ENCODE data around the gene QSOX2. TPM values are rescaled to one million over a fixed set of nuclear protein-coding genes. Genes with fewer than 3 reads are reported as not detected.

Gene QSOX2
- total RNA-seq, 6 donors from 2014 or later, result 6.9 to 14.8 (median 10.1) TPM

DNA sequence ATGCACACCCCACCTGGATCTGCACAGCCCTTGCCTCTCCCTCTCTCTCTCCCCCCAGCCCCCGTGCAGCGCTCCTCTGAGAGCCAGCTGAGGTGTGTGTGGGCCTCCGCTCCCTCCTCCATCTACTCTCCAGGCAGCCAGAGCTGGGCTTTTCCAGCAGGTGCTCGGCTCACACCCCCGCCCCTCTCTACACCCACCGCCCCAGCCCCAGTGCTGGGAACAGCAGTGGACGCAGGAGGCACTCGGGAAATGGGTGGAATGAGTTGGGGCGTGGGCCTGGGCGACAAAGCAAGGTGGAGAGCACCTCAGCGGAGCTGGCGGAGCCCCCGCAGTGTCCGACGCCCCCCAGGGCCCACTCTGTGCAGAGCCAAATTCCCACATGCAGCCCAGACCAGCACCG, 27.3 kb downstream of the QSOX2 start:
- H3K36me3 ChIP-seq, result peaks cover 15 to 85% (median 61%) of the 10 kb centered on the region in 4 donors
- H3K9me3 ChIP-seq, result peaks cover 0 to 10% (median 4%) of the 10 kb centered on the region in 4 donors
- no peak for TF ChIP-seq EP300 (IDR thresholded peaks at IDR 0.05)
- H3K4me3 ChIP-seq, result no peak overlapping the region
- no peaks in the 10 kb centered on the region for H3K27me3 ChIP-seq
- WGBS, 2 donors, result 94 to 97% methylated on average over 5 to 15 of the region's 16 CpGs
- ATAC-seq (ENCODE audit: low FRiP score in 2 of 2) (peak in 1 of 2 donors; percentile 5), DNase-seq (peak in 1 of 2 donors; percentile 61)
- no peaks in the 10 kb centered on the region for H3K4me1 ChIP-seq
- no peak overlapping the region for H3K27ac ChIP-seq

DNA sequence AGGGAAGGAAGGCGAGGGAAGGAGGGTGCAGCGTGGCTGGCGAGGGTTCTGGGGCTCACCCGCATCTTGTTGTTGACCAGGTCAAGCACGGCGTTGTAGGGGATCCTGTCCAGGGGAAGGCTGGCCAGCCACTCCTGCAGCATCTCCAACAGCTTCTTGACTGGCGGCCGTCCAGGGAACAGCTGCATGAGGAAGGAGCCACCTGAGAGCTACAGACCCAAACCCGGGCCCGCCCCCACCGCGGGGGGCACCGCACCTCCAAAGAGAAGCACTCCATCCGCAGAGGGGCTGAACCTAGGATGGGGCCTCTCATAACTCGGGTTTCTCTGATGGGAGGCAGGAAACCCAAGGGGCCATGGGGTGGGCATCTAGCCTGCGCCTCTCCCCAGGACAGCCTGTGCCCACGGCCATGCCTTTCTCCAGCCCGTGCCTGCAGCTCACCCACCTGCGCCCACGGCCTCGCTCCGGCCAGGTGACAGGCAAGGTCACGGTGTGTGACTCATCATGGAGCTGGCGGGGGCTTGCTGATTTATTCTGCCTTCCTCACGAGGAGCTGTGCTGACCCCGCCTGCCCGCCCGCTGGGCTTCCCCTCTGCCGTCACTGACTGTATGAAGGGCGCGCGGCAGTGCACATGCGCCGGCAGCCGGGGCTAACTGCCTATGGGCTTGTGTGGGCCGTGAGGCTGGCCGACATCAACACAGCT, 28.9 kb downstream of the QSOX2 start:
- peaks cover 15 to 82% (median 58%) of the 10 kb centered on the region in 4 donors for H3K36me3 ChIP-seq
- H3K27ac ChIP-seq, result no peak overlapping the region
- H3K4me3 ChIP-seq, result no peak overlapping the region
- no peaks in the 10 kb centered on the region for H3K27me3 ChIP-seq
- TF ChIP-seq POLR2A (IDR thresholded peaks at IDR 0.05) (no peak), POLR2AphosphoS5 (IDR thresholded peaks at IDR 0.05) (no peak), EP300 (IDR thresholded peaks at IDR 0.05) (no peak)
- TF ChIP-seq, protein P1, sequence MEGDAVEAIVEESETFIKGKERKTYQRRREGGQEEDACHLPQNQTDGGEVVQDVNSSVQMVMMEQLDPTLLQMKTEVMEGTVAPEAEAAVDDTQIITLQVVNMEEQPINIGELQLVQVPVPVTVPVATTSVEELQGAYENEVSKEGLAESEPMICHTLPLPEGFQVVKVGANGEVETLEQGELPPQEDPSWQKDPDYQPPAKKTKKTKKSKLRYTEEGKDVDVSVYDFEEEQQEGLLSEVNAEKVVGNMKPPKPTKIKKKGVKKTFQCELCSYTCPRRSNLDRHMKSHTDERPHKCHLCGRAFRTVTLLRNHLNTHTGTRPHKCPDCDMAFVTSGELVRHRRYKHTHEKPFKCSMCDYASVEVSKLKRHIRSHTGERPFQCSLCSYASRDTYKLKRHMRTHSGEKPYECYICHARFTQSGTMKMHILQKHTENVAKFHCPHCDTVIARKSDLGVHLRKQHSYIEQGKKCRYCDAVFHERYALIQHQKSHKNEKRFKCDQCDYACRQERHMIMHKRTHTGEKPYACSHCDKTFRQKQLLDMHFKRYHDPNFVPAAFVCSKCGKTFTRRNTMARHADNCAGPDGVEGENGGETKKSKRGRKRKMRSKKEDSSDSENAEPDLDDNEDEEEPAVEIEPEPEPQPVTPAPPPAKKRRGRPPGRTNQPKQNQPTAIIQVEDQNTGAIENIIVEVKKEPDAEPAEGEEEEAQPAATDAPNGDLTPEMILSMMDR (IDR thresholded peaks at IDR 0.05), result no peak
- H3K9me3 ChIP-seq, result peaks cover 0 to 10% (median 4%) of the 10 kb centered on the region in 4 donors
- peak in 1 of 2 donors; percentile 79 for DNase-seq
- ATAC-seq (ENCODE audit: low FRiP score in 2 of 2), result no peak
- 91 to 98% methylated on average over 14 to 37 of the region's 37 CpGs for WGBS, 2 donors
- H3K4me1 ChIP-seq, result no peaks in the 10 kb centered on the region

DNA sequence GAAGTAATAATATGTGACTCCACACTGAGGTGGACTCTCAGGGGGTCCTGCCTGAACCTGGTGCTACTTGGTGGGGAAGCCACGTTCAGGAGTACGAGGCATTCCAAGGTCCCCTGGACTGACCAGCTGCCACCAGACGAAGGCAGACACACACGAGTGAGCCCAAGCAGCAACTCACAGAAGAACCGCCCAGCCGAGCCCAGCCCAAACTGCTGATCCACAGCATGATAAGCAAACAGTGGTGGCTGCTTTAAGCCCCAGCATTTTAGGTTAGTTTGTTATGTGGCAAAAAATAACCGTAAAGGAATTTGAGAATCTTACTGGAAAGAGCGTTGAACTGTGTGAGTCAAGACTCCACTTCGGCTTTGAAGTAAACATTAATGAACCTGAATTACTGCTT, 31.9 kb downstream of the QSOX2 start:
- Histone ChIP-seq H3K27ac (no peak overlapping the region), H3K4me1 (no peaks in the 10 kb centered on the region), H3K27me3 (no peaks in the 10 kb centered on the region), H3K4me3 (no peak overlapping the region), H3K36me3 (peaks cover 19 to 86% (median 58%) of the 10 kb centered on the region in 4 donors), H3K9me3 (peaks cover 0 to 10% (median 4%) of the 10 kb centered on the region in 4 donors)
- DNase-seq, result no peak
- TF ChIP-seq, protein P1 (IDR thresholded peaks at IDR 0.05), result no peak
- TF ChIP-seq POLR2A (IDR thresholded peaks at IDR 0.05) (no peak), EP300 (IDR thresholded peaks at IDR 0.05) (no peak), POLR2AphosphoS5 (IDR thresholded peaks at IDR 0.05) (no peak)
- WGBS, 2 donors, result 94 to 97% methylated on average over 3 to 9 of the region's 9 CpGs
- ATAC-seq (ENCODE audit: low FRiP score in 2 of 2), result no peak

DNA sequence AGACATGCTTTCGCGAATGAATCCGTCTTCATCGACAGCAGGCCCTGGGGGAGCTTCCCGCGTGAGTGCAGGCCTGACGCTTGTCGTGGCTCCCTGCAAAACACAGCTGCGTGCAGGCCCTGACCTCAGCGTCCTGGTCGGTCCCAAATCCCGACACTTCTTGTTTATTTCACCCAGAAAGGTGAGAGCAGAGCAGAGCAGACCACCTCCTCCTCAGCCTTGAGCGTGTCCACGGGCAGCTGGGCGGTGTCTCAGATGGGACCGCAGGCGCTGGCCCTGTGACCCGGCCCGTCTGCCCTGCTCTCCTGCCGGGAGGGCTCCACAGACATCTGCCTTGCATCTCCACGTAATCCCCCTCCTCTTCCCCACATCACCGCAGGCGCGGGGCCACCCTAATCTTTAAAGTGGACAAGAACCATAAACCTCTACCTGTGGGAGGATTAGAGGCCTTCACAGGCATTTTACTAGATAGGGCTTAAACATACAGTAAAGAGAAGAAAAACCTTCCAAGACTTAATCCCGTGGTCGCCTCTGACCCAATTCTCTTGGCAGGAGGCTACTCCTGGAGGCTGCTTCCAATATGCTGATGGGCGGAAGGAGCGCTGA, 33.2 kb downstream of the QSOX2 start:
- Histone ChIP-seq H3K36me3 (peaks cover 14 to 79% (median 50%) of the 10 kb centered on the region in 4 donors), H3K4me1 (no peaks in the 10 kb centered on the region), H3K27me3 (no peaks in the 10 kb centered on the region), H3K9me3 (peaks cover 0 to 10% (median 4%) of the 10 kb centered on the region in 4 donors), H3K27ac (no peak overlapping the region), H3K4me3 (no peak overlapping the region)
- TF ChIP-seq POLR2A (IDR thresholded peaks at IDR 0.05), result no peak
- TF ChIP-seq EP300 (IDR thresholded peaks at IDR 0.05), result no peak
- TF ChIP-seq, protein P1 (IDR thresholded peaks at IDR 0.05), result no peak
- no peak for TF ChIP-seq POLR2AphosphoS5 (IDR thresholded peaks at IDR 0.05)
- DNase-seq (peak in 1 of 2 donors; percentile 60), ATAC-seq (ENCODE audit: low FRiP score in 2 of 2) (no peak)
- 89 to 92% methylated on average over 27 to 28 of the region's 28 CpGs for WGBS, 2 donors

DNA sequence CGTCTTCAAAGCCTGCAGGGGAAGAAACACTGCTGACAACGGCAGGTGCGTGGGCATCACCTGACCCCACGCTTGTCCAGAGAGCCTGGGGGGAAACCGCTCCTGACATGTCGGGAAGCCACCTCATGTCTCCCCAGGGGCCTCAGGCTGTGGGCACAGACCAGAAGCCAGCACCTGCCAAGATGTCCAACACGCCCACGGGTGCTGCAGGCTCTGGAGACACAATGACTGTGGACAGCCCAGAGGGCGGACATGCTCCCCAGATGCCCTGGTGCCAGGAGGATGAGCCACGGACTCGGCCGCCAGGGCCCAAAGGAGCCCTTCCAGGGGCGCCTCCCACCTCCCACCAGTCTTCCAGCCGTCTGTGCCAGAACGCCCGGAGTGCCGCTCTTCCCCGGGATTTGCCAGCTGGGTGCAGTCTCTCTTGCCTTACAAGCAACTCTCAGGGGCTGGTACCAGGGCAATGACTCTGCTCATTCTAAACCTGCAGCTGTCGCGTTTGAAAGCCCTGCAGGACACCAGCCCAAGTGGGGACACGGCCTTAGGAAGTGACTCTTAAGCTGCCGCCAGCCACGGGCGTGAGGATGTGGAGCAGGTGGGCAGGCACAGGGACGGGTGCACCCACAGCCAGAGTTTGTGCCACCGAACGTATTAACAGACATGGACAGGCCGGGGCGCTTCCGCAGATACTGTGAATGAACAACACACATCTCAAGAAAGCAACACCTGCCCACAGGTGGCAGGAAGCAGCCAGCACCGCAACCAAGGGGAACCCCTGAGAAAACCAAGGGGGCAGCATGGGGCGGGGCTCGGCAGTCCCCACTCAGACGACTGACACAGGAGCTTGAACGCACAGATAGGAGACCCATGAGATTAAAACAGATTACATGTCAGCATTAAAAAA, 33.9 kb downstream of the QSOX2 start:
- Histone ChIP-seq H3K27ac (no peak overlapping the region), H3K36me3 (peaks cover 13 to 74% (median 47%) of the 10 kb centered on the region in 4 donors), H3K4me3 (no peak overlapping the region), H3K9me3 (peaks cover 0 to 10% (median 4%) of the 10 kb centered on the region in 4 donors), H3K4me1 (no peaks in the 10 kb centered on the region), H3K27me3 (no peaks in the 10 kb centered on the region)
- no peak for ATAC-seq (ENCODE audit: low FRiP score in 2 of 2)
- DNase-seq, result peak in 1 of 2 donors; percentile 64
- 92 to 95% methylated on average over 19 to 35 of the region's 35 CpGs for WGBS, 2 donors
- no peak for TF ChIP-seq POLR2AphosphoS5 (IDR thresholded peaks at IDR 0.05)

All from upper lobe of left lung (tissue), 6 donors.